IPS-NIHi7 (cell line): ENCODE measurements around the gene GNAS.

Source experiments
- DNase-seq: peaks from one replicate; pipeline ENCODE4 v3.0.0; 2012; ENCODE audit warnings: mixed read lengths; ENCODE audit errors: extremely low spot score

The GNAS gene

GRCh38 chr20:58898629-58899408, 46.3 kb downstream of the GNAS start:
- DNase-seq: no peak

GRCh38 chr20:58899512-58899911, 47.0 kb downstream of the GNAS start:
- DNase-seq: no peak

GRCh38 chr20:58900397-58900796, 47.9 kb downstream of the GNAS start:
- DNase-seq: no peak

GRCh38 chr20:58901488-58902402, 49.2 kb downstream of the GNAS start:
- no peak for DNase-seq

GRCh38 chr20:58903614-58904013, 51.1 kb downstream of the GNAS start:
- DNase-seq: no peak

- DNase-seq: no peak
Observed at GRCh38 chr20:58905236-58905635, 52.7 kb downstream of the GNAS start.

- no peak for DNase-seq
Observed at GRCh38 chr20:58906111-58906510, 53.6 kb downstream of the GNAS start.

- no peak for DNase-seq
Observed at GRCh38 chr20:58906894-58907293, 54.4 kb downstream of the GNAS start.

- no peak for DNase-seq
Observed at GRCh38 chr20:58907320-58908137, 55.0 kb downstream of the GNAS start.

- no peak for DNase-seq
Observed at GRCh38 chr20:58908221-58908620, 55.7 kb downstream of the GNAS start.

GRCh38 chr20:58908941-58909340, 56.4 kb downstream of the GNAS start:
- no peak for DNase-seq

GRCh38 chr20:58909585-58909984, 57.1 kb downstream of the GNAS start:
- no peak for DNase-seq

- DNase-seq: no peak
Observed at GRCh38 chr20:58910473-58910872, 58.0 kb downstream of the GNAS start.

GRCh38 chr20:58911309-58911708, 58.8 kb downstream of the GNAS start:
- DNase-seq: no peak

GRCh38 chr20:58911970-58912369, 59.5 kb downstream of the GNAS start:
- no peak for DNase-seq

GRCh38 chr20:58913079-58913478, 60.6 kb downstream of the GNAS start:
- no peak for DNase-seq

GRCh38 chr20:58918621-58919020, 66.1 kb downstream of the GNAS start:
- no peak for DNase-seq

- DNase-seq: no peak
Observed at GRCh38 chr20:58921564-58921963, 69.0 kb downstream of the GNAS start.

- no peak for DNase-seq
Observed at GRCh38 chr20:58922036-58922435, 69.5 kb downstream of the GNAS start.

- DNase-seq: no peak
Observed at GRCh38 chr20:58923117-58923712, 70.7 kb downstream of the GNAS start.

GRCh38 chr20:58926802-58927489, 74.4 kb downstream of the GNAS start:
- no peak for DNase-seq
